GM19035 (cell line): Measurements from ENCODE around the gene TBCB.
"Not testable (repeated sequence)": the region's sequence is repeated elsewhere in the genome, so short reads cannot be mapped to it uniquely, and the experiment has no call there.

ENCODE experiments used
- ATAC-seq: cut with Tn5 transposase; IDR thresholded peaks from one replicate; pipeline ENCODE4 v1.9.1; 2021; ENCODE audit not compliant: unreplicated experiment

The TBCB gene

GRCh38 chr19:36101550-36102327 is 13.5 kb upstream of the TBCB start:
- no peak for ATAC-seq

- no peak for ATAC-seq
Observed at GRCh38 chr19:36103040-36103626, 12.1 kb upstream of the TBCB start.

- ATAC-seq: no peak
Observed at GRCh38 chr19:36103842-36104552, 11.3 kb upstream of the TBCB start.

- ATAC-seq: no peak
Observed at GRCh38 chr19:36106441-36106840, 8.8 kb upstream of the TBCB start.

GRCh38 chr19:36106991-36107390 is 8.3 kb upstream of the TBCB start:
- no peak for ATAC-seq

GRCh38 chr19:36108684-36109083 is 6.6 kb upstream of the TBCB start:
- no peak for ATAC-seq

- ATAC-seq: no peak
Observed at GRCh38 chr19:36110487-36111199, 4.6 kb upstream of the TBCB start, which contains the start of gene OVOL3. OVOL3 (plus strand) TSS chr19:36111143; CDS start chr19:36111203, 60 bp downstream.

GRCh38 chr19:36111200-36111539 is 4.1 kb upstream of the TBCB start:
- ATAC-seq: no peak

GRCh38 chr19:36112678-36113077 is 2.6 kb upstream of the TBCB start:
- ATAC-seq: no peak

GRCh38 chr19:36113425-36113824 is 1.8 kb upstream of the TBCB start:
- no peak for ATAC-seq

- ATAC-seq: no peak
Observed at GRCh38 chr19:36113894-36114720, 1.2 kb upstream of the TBCB start.

GRCh38 chr19:36114721-36115452 is 381 bp upstream of the TBCB start, which contains the start of gene POLR2I:
POLR2I (minus strand) TSS chr19:36114875; CDS start chr19:36114856, 19 bp downstream.
- peak; percentile 87 for ATAC-seq

- ATAC-seq: no peak
Observed at GRCh38 chr19:36116344-36116637, 1.0 kb downstream of the TBCB start.

- ATAC-seq: no peak
Observed at GRCh38 chr19:36120092-36120983, 5.1 kb downstream of the TBCB start.

GRCh38 chr19:36120984-36121358 is 5.7 kb downstream of the TBCB start:
- no peak for ATAC-seq

GRCh38 chr19:36121486-36122124 is 6.3 kb downstream of the TBCB start:
- no peak for ATAC-seq

GRCh38 chr19:36125557-36125956 is 10.3 kb downstream of the TBCB start:
- no peak for ATAC-seq

- ATAC-seq: peak; percentile 13
Observed at GRCh38 chr19:36128392-36128736, 13.1 kb downstream of the TBCB start.

- not testable (repeated sequence) for ATAC-seq
Observed at GRCh38 chr19:36131221-36131620, 16.0 kb downstream of the TBCB start.
